GM12878 (cell line): ENCODE data around the gene P2RX4. TPM values are rescaled to one million over a fixed set of nuclear protein-coding genes. Genes with fewer than 3 reads are reported as not detected.

ENCODE experiments used
- ATAC-seq: fragments of 200-7000 bp; cut with Tn5 transposase; 3 replicates; pipeline ENCODE4 v1.9.1; 2020; ENCODE audit warnings: mild to moderate bottlenecking, moderate library complexity
- BruUV-seq: library from RNA; stranded (reverse); fragments of 400-500 nt; replicated peaks from 2 replicates; lab custom pipeline; 2021; lab: Mats Ljungman, UMichigan
- CTCF ChIA-PET: fragments of 300-600 bp; sonication (Branson Sonifier 250); formaldehyde crosslinking; extraction: SDS; loops from one replicate; lab custom pipeline; 2021; ENCODE audit warnings: inconsistent platforms; lab: Yijun Ruan, JAX
- POLR2A ChIA-PET: fragments of 350-600 bp; formaldehyde crosslinking; extraction: SDS; loops from one replicate; lab custom pipeline; 2021; ENCODE audit warnings: inconsistent platforms; lab: Charles Lee
- RAD21 ChIA-PET: fragments of 300-600 bp; sonication (Branson Sonifier 250); formaldehyde crosslinking; loops from one replicate; lab custom pipeline; 2023; ENCODE audit warnings: antibody characterized with exemption; ENCODE audit not compliant: unreplicated experiment; lab: Charles Lee
- SMC1A ChIA-PET: fragments of 300-600 bp; sonication (Branson Sonifier 250); formaldehyde crosslinking; loops from one replicate; lab custom pipeline; 2023; ENCODE audit not compliant: unreplicated experiment, uncharacterized antibody; lab: Charles Lee
- DNase-seq: peaks from one replicate; pipeline ENCODE4 v3.0.0-alpha.2; 2011; ENCODE audit warnings: low read depth, low spot score
- FAIRE-seq: peaks from 3 replicates; lab custom pipeline; 2011; peaks lifted over from hg19 to GRCh38; lab: Jason Lieb, UNC
- H2AFZ ChIP-seq: 2 replicates; pipeline ENCODE4 v1.6.0; 2011; ENCODE audit warnings: low read depth, low read length, control low read depth; ENCODE audit not compliant: control insufficient read depth
- H3K27ac ChIP-seq: 2 replicates; pipeline ENCODE4 v1.5.1; 2011; ENCODE audit warnings: control low read depth; ENCODE audit not compliant: control insufficient read depth, insufficient read depth
- H3K27me3 ChIP-seq, 2 experiments: replicated peaks in 1 of 2; 2 replicates each; pipeline versions ENCODE4 v1.6.0 to v1.6.1; 2011; ENCODE audit warnings: low read length in 1 of 2; ENCODE audit not compliant: control insufficient read depth in 2 of 2, insufficient read depth in 2 of 2
- H3K36me3 ChIP-seq, 2 experiments: 2 replicates each; pipeline ENCODE4 v1.5.1; 2011; ENCODE audit warnings: low read length in 1 of 2; ENCODE audit not compliant: control insufficient read depth in 2 of 2, insufficient read depth in 2 of 2
- H3K4me1 ChIP-seq: 2 replicates; pipeline ENCODE4 v1.6.1; 2011; ENCODE audit warnings: mild to moderate bottlenecking, low read length, moderate library complexity, mixed read lengths; ENCODE audit not compliant: control insufficient read depth, insufficient read depth
- H3K4me2 ChIP-seq: 2 replicates; pipeline ENCODE4 v1.6.0; 2011; ENCODE audit warnings: control low read depth; ENCODE audit not compliant: control insufficient read depth, insufficient read depth
- H3K4me3 ChIP-seq: fragments of 200-600 bp; sonication (generic); 2 replicates; pipeline ENCODE4 v1.5.1; 2016
- H3K79me2 ChIP-seq: 2 replicates; pipeline ENCODE4 v1.6.0; 2011; ENCODE audit warnings: low read length; ENCODE audit not compliant: control insufficient read depth, insufficient read depth
- H3K9ac ChIP-seq: 2 replicates; pipeline ENCODE4 v1.8.0; 2011; ENCODE audit warnings: low read length, control low read depth, mixed read lengths; ENCODE audit not compliant: control insufficient read depth, insufficient read depth
- H3K9me3 ChIP-seq: replicated peaks from 3 replicates; pipeline ENCODE4 v1.5.1; 2011; ENCODE audit warnings: mild to moderate bottlenecking, low read length; ENCODE audit not compliant: control insufficient read depth, insufficient read depth
- H4K20me1 ChIP-seq: 2 replicates; pipeline ENCODE4 v1.6.0; 2011; ENCODE audit not compliant: control insufficient read depth, insufficient read depth
- ASH2L ChIP-seq: fragments of 300-600, 200-600 bp; sonication (generic); IDR thresholded peaks from 2 replicates; pipeline ENCODE4 v1.6.1; 2017; ENCODE audit warnings: low read depth, mild to moderate bottlenecking, borderline replicate concordance
- BCL11A ChIP-seq: IDR thresholded peaks from 2 replicates; pipeline ENCODE4 v1.6.1; 2011; ENCODE audit warnings: low read depth, low read length
- ESRRA ChIP-seq: IDR thresholded peaks from 2 replicates; pipeline ENCODE4 v1.6.1; 2012; ENCODE audit warnings: mild to moderate bottlenecking, low read length, improper control_type of control experiment
- FOXK2 ChIP-seq: fragments of 450-650 bp; IDR thresholded peaks from 2 replicates; pipeline ENCODE4 v1.6.1; 2017; ENCODE audit warnings: mild to moderate bottlenecking, moderate library complexity
- HDGF ChIP-seq: fragments of 450-650 bp; IDR thresholded peaks from 2 replicates; pipeline ENCODE4 v1.6.1; 2016; ENCODE audit warnings: antibody characterized with exemption
- MTA2 ChIP-seq: fragments of 450-650 bp; IDR thresholded peaks from 2 replicates; pipeline ENCODE4 v1.6.1; 2016; ENCODE audit warnings: low read depth, mild to moderate bottlenecking, moderate library complexity
- POLR2AphosphoS2 ChIP-seq: IDR thresholded peaks from 2 replicates; pipeline ENCODE4 v1.6.1; 2011; ENCODE audit warnings: low read depth, mild to moderate bottlenecking, low read length, improper control_type of control experiment, moderate library complexity
- POLR2AphosphoS5 ChIP-seq: IDR thresholded peaks from 2 replicates; pipeline ENCODE4 v1.6.1; 2011; ENCODE audit warnings: mild to moderate bottlenecking, low read length, inconsistent platforms
- WGBS: methylation state at CpG from one replicate; pipeline ENCODE4 v1.1.6; 2016; ENCODE audit warnings: low lambda C conversion rate; ENCODE audit not compliant: insufficient replicate concordance, insufficient coverage; ENCODE audit errors: missing lambda C conversion rate; 5-methylcytosine and 5-hydroxymethylcytosine counted together
- in situ Hi-C: fragments of 300-500 bp; cut with MboI; formaldehyde crosslinking; loops from 9 replicates; pipeline ENCODE4 v1.14.3; 2018; ENCODE audit warnings: mixed read lengths
- intact Hi-C: fragments of 100-400 bp; cut with micrococcal nuclease; formaldehyde crosslinking; loops from one replicate; pipeline ENCODE4 v1.14.2; 2022; ENCODE audit not compliant: unreplicated experiment
- polyA plus RNA-seq, 11 experiments: library from polyadenylated mRNA; depleted of rRNA in 4 of 11; unstranded in 6 of 11; stranded (reverse) in 5 of 11; fragments of >200 nt; fragmentation: Nextera tagmentation in 4 of 11; fragmentation: Illumina TruSeq in 1 of 11; extraction: Ambion mirVana in 4 of 11; extraction: Trizol in 1 of 11; gene quantifications; 1 replicate in 1 of 11; 2 replicates in 10 of 11; pipeline versions ENCODE4 v1.2.1 to v1.2.3, GENCODE V29; 2011 to 2016; ENCODE audit warnings: inconsistent platforms in 2 of 11, missing spikeins in 2 of 11, low read depth in 1 of 11
- total RNA-seq, 4 experiments: library from RNA; depleted of rRNA in 3 of 4; stranded (reverse); fragments of >200 nt in 3 of 4; fragmentation: Illumina TruSeq in 1 of 4; extraction: Trizol in 1 of 4; gene quantifications; 2 replicates each; pipeline versions ENCODE4 v1.2.1 to v1.2.3, GENCODE V29; 2013 to 2021
- TF ChIP-seq, protein P1 (sequence below): fragments of 450-650 bp; IDR thresholded peaks from 2 replicates; pipeline ENCODE4 v1.6.1; 2016; ENCODE audit warnings: mild to moderate bottlenecking
- TF ChIP-seq, protein P2 (sequence below): IDR thresholded peaks from 2 replicates; pipeline ENCODE4 v1.6.1; 2011; ENCODE audit warnings: low read depth, low read length, improper control_type of control experiment, borderline replicate concordance

Gene P2RX4
- total and polyA plus RNA-seq, 10 of the 15 experiments (the other 5 are each of a cell fraction or from before 2014, with no cell fraction given), result 9.0 to 43.4 (median 20.5) TPM

DNA sequence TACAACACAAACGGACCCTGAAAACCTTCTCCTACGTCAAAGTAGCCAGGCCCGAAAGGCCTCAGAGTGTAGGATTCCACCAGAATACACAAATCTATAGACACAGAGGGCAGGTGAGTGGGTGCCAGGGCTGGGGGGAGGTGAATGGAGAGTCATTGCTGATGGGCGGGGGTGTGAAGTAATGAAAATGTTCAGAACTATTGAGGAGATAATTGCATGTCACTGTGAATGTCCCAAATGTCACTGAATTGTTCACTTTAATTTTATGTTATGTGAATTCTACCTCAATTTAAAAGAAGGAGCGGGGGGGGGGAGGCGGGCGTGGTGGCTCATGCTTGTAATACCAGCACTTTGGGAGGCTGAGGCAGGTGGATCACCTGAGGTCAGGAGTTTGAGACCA, 36.0 kb downstream of the P2RX4 start:
- ATAC-seq (no peak), FAIRE-seq (no peak), DNase-seq (no peak)
- intact Hi-C loops, result no loop called here
- no peaks in the 10 kb centered on the region for H3K9me3 ChIP-seq
- peaks cover 8 to 23% of the 10 kb centered on the region in 2 experiments; a peak in 3 of 4 replicates for H3K36me3 ChIP-seq
- H3K4me2 ChIP-seq, result no peak overlapping the region
- no peak overlapping the region for H3K27ac ChIP-seq
- WGBS, result 91% methylated on average over 7 of the region's 7 CpGs
- H3K9ac ChIP-seq, result no peak overlapping the region
- POLR2A ChIA-PET, result interaction anchor here (1.0 kb wide), 1 partner anchor 62 kb away, joined by 3 read pairs; no protein-coding TSS in a partner anchor
- H4K20me1 ChIP-seq, result no peaks in the 10 kb centered on the region
- in situ Hi-C loops, result no loop called here
- CTCF ChIA-PET, result no interaction called here
- no TSS peak for BruUV-seq
- H3K4me3 ChIP-seq, result no peak overlapping the region
- no peaks in the 10 kb centered on the region for H3K79me2 ChIP-seq
- no peak overlapping the region for H2AFZ ChIP-seq
- no peaks in the 10 kb centered on the region for H3K27me3 ChIP-seq
- SMC1A ChIA-PET, result no interaction called here
- RAD21 ChIA-PET, result no interaction called here
- no peak for TF ChIP-seq ASH2L
- no peak for TF ChIP-seq POLR2AphosphoS5
- TF ChIP-seq, protein P1, sequence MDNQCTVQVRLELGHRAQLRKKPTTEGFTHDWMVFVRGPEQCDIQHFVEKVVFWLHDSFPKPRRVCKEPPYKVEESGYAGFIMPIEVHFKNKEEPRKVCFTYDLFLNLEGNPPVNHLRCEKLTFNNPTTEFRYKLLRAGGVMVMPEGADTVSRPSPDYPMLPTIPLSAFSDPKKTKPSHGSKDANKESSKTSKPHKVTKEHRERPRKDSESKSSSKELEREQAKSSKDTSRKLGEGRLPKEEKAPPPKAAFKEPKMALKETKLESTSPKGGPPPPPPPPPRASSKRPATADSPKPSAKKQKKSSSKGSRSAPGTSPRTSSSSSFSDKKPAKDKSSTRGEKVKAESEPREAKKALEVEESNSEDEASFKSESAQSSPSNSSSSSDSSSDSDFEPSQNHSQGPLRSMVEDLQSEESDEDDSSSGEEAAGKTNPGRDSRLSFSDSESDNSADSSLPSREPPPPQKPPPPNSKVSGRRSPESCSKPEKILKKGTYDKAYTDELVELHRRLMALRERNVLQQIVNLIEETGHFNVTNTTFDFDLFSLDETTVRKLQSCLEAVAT, result no peak
- TF ChIP-seq MTA2, result no peak
- no peak for TF ChIP-seq POLR2AphosphoS2
- TF ChIP-seq, protein P2, sequence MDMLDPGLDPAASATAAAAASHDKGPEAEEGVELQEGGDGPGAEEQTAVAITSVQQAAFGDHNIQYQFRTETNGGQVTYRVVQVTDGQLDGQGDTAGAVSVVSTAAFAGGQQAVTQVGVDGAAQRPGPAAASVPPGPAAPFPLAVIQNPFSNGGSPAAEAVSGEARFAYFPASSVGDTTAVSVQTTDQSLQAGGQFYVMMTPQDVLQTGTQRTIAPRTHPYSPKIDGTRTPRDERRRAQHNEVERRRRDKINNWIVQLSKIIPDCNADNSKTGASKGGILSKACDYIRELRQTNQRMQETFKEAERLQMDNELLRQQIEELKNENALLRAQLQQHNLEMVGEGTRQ, result no peak
- no peak for TF ChIP-seq FOXK2
- TF ChIP-seq HDGF, result no peak
- TF ChIP-seq ESRRA, result no peak
- TF ChIP-seq BCL11A, result no peak
- H3K4me1 ChIP-seq, result peaks cover 21% of the 10 kb centered on the region
